Stimulated activated CD4-positive, alpha-beta T cell treated with anti-CD3 and anti-CD28 coated beads, Interleukin-2, amount 100 ng/mL, for 48 hours (primary cell): ENCODE data around the gene SSH3.

Experiments
- DNase-seq, 2 donors: peaks; one replicate each; pipeline ENCODE4 v3.0.0-alpha.2; 2020

The SSH3 gene, protein sequence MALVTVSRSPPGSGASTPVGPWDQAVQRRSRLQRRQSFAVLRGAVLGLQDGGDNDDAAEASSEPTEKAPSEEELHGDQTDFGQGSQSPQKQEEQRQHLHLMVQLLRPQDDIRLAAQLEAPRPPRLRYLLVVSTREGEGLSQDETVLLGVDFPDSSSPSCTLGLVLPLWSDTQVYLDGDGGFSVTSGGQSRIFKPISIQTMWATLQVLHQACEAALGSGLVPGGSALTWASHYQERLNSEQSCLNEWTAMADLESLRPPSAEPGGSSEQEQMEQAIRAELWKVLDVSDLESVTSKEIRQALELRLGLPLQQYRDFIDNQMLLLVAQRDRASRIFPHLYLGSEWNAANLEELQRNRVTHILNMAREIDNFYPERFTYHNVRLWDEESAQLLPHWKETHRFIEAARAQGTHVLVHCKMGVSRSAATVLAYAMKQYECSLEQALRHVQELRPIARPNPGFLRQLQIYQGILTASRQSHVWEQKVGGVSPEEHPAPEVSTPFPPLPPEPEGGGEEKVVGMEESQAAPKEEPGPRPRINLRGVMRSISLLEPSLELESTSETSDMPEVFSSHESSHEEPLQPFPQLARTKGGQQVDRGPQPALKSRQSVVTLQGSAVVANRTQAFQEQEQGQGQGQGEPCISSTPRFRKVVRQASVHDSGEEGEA

DNA sequence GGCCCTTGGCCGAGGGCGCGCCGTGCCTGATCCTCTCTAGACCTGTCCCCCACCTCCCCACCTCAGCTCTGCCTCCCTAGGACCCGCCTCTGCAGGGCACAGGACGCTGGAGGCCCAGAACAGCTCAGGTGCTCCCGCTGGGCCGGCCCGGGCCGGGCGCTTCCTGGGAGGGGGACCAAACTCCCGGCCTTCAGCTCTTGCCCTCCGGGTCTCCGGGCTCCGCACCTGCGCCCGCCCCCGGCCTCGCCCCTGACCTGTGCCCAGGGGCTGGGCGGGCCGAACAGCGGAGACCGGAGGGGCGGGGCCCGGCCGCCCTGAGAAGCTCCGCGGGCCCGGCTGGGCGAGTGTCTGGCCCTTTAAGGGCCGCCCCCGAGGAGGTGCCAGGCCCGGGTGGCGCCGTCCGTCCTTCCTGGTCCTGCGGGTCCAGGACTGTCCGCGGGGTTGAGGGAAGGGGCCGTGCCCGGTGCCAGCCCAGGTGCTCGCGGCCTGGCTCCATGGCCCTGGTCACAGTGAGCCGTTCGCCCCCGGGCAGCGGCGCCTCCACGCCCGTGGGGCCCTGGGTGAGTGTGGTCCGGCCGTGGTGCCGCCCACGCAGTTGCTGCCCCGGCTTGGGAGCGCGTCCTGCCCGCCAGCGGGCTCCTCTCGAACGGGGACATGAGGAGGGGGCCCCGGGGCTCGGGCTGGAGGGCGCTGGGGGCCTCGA lies at the start of gene SSH3:
TSS of gene SSH3 (plus strand) at position 399 of the 703 bp plus-strand sequence. CDS start at position 495, 96 bp downstream.
- peak in 1 of 2 donors; percentile 49 for DNase-seq

DNA sequence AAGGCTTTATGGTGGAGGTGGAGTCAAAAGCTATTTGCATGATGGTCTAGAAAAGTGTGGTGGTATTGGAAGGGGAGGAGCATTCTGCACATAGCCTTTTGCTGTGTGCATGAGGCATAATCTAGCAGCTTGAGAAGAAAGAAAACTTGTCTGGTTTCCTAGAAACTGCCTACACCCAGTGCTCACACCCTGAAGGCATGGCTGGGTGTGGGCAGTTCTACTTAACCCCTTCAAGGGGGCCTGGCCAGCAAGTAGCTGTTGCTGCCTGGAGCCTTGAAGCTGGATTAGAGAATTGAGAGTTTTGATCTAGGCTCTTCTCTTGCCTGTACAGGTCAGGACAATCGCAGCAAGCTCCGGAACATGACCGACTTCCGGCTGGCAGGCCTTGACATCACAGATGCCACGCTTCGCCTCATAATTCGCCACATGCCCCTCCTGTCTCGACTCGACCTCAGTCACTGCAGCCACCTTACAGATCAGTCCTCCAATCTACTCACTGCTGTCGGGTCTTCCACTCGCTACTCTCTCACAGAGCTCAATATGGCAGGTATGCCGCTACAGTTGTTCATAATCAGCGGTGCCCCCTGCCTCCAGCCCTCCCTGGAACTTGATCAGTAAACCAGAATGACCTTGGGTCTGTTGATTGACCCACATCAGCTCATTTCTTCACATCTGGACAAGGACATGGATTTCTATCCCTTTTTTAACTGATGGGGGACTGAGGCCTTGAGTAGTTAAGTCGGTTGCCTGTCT lies 49.3 kb upstream of the SSH3 start:
- DNase-seq = no peak

DNA sequence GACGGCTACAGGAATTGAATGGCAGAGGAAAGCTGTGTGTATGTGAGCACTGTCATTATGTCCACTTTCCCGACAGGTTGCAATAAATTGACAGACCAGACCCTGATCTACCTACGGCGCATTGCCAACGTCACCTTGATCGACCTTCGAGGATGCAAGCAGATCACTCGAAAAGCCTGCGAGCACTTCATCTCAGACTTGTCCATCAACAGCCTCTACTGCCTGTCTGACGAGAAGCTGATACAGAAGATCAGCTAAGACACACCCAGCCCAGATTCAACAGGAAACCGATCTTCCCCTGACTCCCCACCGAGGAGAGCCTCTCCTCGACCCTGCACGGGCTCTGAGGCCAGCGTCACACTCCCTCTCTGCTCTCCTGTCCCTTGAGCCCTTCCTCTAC lies 48.5 kb upstream of the SSH3 start:
- no peak for DNase-seq

DNA sequence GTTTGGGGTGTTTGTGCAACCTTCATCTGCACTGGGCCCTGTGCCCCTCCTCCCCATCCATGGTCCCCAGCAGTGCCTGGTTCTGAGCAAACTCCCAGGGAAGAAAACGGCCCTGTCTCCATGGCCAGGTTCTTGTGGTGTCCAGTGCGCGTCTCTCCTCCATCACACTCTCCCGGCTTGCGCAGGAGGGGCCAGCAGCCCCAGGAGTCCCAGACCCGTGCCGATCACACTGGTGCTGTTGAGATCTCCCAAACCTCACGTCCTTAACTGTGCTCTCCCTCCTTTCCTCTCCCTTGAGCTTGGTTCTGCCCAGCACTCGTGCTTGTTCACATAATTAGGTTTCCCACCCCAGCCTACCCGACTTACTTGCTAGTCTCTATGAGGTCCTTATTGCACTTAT lies 48.0 kb upstream of the SSH3 start:
- no peak for DNase-seq

DNA sequence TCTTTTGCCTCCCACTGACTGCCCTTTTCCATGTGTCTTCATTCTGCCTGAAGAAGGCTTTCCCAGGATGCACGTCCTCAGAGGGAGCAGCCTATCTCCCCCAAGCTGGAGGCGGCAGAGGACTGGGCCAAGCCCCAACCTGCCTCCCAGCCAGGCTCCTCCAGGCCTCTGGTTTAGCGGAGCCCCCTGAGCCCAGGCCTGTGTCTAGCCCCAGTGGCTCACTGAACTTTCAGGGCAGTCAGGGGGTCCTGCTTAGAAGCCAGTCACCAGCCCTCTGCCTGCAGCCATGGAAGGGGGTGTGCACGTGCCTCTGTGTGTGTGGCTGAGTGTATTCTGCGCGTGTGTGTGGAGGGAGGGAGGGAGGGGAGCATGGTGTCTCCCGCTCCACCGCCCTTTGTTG lies 47.5 kb upstream of the SSH3 start:
- no peak for DNase-seq

DNA sequence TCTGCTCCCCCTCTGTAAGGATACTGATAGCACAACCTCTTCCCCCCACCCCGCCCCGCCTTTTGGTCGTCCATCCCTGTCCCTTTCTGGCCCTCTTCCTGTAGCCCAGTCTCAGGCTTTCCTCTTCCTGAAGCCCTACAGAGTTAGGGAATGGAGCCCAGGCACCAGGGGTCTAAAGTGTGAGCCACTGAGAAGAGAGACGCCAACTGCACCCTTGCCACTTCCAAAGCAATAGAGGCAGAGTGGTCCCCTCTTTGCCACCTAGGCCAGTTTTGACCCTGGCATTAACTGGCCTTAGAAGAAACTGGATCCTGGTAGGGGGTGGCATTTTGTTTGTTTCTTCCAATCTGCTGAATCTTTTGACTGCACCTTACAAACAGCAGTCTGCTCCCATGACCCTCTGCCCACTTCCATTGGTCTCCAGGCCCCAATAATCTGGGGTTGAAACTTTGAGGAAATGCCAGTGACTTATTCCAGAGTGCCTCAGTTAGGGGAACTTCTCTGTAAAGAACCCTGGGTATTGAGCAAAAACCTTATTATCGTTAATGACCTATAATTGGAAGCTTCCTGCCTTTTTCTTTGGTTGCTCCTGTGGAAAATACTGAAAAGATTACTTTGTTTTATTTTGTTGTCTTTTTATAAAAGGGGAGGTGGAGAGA lies 46.7 kb upstream of the SSH3 start:
- DNase-seq = no peak

DNA sequence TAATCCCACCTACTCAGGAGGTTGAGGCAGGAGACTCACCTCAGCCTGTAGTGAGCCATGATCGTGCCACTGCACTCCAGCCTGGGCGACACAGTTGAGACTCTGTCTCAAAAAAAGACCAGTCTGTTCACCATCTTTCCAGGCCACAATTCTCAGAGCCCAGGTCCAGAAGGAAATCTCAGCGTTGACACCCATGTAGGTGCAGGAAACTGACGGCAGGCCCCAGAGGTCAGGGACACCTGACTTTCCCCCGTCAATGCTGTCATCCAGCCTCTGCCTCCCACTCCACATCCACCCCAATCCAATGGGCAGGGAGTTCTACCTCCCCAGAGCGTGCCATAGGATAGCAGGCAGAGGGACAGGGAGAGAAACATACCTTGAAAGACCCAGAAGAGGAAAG lies 42.9 kb upstream of the SSH3 start:
- DNase-seq = no peak

DNA sequence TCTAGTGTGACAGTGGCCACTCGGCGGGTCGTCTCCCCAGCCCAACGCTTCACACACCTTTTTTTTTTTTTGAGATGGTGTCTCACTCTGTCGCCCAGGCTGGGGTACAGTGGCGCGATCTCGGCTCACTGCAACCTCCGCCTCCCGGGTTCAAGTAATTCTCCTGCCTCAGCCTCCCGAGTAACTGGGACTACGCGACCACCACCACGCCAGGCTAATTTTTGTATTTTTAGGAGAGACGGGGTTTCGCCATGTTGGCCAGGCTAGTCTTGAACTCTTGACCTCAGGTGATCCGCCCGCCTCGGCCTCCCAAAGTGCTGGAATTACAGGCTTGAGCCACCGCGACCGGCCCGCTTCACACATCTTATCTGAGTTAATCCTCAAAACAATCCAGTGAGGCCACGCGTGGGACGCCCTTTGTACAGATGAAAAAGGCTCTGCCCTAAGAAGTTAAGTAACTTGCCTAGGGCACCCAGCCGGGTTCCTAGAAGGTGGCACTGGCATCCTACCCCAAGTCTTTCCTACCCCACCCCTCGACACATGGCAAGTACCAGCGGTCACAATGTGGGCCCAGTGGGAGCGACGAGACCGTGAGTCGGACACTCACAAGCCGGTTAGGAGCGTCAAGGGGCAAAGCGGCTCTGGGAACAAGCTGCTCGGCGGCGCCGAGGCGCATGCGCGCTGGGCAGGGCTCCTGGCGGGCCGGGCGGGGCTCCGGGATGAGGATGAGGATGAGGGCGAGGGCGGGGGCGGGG lies 42.3 kb upstream of the SSH3 start:
- DNase-seq = peak; percentile 59 to 60

DNA sequence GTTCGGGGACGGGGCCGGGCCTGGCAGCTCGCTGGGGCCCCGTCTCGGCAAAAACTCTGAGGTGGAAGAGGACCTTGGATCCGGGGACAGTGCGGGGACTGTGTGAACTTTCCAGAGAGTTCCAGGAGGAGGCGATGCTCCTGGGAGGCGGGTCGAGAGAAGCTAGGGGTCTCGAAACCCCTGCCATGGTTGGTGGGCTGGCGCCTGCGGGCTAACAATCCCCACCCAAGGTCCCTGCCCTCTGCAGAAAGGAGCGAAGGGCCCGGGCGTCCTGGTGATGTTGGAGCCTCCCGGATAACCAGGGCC lies 41.7 kb upstream of the SSH3 start:
- DNase-seq = no peak

DNA sequence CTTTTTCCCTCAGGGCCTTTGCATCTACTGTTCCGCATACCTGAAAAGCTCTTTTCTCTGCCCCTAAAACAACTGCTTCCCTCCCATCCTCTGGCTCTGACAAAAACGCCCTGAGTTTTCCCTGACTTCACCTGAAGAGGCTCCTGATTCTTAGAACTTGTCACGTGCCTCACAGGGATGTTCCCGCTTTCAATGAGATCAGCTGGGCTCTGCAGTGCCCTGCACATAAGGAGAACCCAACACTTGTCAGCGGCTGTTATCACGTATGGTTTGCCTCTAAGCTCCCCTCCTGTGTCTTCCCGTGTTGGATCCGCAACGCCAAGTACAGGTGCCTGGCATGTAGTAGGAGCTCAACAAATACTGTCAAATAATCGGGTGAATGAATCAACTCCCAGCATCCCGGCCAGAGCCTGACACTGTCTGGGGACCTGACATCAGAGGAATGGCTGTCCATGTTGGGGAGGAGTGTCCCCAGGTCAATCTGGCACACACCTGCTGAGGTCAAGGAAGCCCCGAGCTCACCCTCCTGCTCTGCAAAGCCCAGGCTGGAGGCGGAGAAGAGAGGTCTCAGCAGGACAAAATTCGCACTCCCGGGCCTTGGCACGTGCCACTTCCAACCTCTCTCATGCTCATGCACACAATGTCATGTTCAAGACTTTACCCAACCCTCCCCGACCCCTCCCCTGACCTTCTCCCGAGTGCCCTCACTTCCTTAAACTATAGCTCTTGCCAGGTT lies 41.2 kb upstream of the SSH3 start:
- DNase-seq = no peak

DNA sequence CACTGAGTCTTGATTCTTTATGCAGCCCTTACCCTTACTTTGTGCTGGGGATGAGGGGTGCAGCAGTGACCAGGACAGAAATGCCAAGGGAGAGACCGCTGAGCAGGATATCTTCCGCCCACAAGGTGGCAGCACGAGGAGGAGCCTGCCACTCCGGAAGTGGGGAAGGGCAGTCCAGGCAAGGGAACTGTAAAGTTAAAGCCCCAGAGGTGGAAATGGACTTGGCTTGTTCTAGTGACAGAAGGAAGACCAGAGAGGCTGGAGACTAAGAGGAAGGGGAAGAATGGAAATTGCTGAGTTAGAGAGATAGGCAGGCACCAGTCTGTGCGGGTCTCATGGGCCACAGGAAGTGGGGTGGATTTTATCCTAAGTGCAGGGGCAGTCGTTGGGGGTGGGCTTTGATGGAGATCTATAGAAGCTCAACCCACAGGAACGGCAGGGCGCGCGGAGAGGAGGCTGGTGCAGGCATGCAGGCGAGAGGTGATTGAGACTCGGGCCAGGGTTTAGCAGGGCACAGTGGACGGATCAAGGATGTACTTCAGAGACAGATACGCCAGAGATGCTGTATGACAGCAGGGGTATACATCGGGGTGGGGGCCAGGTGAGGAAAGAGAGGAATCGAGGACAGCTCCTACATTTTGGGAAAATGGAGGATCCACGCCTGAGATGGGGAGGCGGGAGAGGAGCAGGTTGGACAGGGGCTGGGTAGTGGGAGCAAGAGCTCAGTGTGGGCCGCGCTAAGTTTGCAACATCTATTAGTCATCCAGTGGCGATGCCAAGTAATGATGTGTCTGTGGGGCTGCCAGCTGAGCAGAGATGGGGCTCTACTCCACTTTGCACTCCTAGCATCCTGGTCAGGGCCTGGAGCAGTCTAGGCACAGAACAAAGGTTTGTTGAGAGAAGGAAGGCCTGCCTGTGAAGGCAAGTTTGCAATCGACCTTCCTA lies 40.3 kb upstream of the SSH3 start:
- DNase-seq = peak in 1 of 2 donors; percentile 74

DNA sequence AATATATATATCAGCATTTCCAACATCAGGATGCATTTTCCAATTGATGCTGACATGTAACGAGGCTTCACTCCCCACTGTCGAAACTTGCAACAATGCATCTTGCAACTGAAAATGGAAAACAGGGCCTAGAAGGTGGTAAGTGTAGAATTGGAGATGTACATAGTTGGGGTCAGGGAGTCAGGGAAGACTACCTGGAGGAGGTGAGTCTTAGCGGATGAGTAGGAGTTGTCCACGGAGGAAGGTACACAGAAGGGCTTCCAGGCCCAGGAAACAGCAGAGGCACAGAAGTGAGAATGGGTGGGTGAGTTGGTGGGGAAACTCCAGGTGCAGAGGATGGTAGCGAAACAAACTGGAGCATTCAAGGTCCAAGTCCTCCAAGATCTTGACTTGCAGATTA lies 39.1 kb upstream of the SSH3 start:
- DNase-seq = no peak

DNA sequence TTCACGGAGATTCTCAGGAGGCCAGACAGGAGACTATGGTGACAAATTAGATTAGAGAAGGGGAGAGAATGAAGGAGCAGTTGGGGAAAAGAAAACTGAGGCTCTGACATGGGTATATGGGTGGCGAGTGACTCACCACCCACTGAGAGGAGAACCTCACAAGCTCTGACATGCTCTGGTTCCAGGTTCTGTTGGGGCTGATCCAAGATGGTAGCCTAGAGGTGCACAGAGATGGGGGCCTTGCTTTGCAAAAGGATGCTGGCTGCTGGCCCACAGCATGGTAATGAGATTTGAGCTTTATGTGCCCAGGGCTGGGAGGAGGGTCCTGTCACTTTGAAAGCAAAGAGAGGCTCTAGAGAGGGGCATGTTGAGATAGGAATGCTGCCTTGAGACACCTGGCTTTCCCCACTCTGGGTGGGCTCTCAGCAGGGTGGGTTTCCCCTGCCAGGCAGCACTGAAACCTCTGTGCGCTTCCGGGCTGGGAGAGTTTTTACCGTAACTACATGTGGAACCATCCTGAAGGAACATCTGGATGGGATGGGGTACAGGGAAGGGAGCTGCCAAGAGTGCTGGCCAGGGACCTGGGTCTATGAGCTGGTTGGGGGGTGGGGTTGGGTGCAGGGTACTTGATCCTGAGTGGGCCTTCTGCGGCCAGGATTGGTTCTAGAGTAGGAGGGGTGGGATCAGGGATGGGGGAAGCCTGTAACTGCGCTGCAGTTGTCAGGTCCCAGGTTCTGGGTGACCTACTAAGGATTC lies 38.3 kb upstream of the SSH3 start:
- DNase-seq = no peak

DNA sequence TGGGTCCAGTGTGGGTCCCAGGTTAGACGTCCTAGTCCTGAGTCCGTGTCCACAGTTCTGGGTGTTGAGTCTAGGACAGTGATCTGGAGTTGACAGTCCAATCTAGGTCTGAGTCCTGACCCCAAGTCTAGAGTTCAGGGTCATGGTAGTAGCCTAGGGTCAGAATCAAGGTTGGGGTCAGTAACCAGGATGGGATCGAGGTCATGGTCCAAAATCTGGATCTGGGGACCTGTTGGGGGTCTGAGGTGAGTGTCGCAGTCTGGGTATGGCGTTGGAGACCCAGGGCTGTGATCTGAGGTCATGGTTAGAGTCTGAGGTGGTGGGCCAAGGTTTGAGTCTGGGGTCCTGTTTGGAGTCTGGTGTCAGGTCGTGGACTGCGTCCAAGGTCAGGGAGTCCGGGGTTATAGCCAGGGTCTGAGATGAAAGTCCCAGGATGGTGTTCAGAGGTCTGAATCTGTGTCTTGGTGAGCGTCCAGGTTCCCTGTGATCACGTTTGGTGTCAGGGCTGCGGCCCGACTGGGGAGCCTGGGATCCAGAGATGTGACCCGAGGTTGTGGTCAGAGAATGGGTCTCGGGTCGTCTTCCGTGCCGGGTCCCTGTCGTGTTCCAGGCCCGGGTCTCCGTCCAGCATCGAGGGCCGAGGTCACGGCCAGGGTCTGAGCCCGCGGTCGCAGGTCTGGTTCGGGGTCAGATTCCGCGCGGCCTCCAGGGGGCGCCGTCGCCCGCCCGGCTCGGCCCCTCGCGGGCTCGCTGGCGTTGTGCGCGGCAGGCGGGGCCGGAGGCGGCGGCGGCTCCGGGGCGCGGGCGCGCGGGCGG lies 37.5 kb upstream of the SSH3 start:
- DNase-seq = peak; percentile 68 to 85

DNA sequence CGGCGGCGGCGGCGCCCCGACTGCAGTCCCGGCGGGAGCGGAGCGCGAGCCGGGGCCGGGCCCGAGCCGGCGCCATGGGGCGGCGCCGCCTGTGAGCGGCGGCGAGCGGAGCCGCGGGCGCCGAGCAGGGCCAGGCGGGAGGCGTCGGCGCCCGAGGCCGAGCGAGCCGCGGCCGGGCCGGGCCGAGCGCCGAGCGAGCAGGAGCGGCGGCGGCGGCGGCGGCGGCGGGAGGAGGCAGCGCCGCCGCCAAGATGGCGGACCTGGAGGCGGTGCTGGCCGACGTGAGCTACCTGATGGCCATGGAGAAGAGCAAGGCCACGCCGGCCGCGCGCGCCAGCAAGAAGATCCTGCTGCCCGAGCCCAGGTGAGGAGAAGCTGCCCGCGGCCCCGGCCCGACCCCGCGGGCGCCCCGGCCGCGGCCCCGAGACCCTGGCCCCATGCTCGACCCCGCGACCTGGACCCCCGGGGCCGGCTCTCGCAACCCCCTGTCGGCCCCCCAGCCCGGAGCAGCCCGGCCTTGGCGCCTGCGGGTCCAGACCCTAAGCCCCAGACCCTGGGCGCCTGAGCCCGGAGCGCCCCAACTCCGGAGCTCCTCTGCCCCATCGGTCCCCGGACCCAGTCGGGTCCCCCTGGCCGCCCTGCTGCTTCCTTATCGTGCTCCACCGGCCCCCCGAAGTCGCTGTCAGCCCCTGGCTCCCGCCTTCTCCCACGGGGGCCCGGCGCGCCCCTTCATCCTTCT lies 36.7 kb upstream of the SSH3 start, which contains the start of gene GRK2:
TSS of gene GRK2 (plus strand) at position 25 of the 739 bp plus-strand sequence. CDS start at position 252, 227 bp downstream.
- no peak for DNase-seq

DNA sequence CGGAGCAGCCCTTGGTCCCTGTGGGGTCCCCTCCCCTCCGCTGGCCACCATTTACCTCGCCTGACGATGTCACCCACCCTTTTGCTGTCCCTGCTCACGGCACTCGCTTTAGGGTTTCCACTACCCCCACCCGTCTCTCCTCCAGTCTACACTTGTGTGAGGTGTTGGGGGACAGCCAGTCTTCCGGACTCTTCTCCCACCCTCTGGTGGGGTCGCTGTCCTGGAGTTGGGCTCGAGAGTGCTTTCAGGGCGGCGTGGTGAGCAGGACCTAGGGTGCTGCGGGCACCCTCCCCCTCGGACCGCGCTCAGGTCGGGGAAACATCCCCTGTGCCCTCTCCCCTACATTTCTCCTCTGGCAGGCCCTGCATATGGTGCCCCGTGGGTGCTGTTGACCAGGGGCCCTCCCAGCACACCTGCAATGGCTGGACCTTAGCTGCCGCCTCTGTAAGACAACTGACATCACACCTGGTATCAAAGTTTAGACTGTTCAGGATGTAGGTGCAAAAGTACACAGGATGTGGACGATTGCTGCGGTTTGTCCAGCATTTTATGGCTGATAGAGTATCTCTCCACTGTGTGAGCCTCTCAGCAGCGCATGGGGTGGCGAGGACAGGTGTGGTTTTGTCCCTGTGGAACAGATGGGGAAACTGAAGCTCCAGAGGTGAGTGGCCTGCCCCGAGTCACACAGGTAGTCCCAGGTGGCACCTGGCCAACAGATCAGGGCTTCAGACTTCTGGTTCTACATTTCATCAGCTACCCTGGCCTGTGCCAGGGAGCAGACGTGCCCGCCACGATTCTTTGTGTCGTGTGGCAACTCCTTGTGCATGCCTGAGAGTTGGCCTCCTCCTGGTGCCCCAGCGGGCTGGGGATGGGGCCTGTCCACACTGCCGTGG lies 35.9 kb upstream of the SSH3 start:
- DNase-seq = no peak
